ENCODE measurements around the gene MYO9B. TPM values are rescaled to one million over a fixed set of nuclear protein-coding genes. Genes with fewer than 3 reads are reported as not detected.

Gene MYO9B
- total and polyA plus RNA-seq, 9 of the 15 experiments (the other 6 are each of a cell fraction or from before 2014, with no cell fraction given), result 2.4 to 77.6 (median 23.0) TPM

DNA sequence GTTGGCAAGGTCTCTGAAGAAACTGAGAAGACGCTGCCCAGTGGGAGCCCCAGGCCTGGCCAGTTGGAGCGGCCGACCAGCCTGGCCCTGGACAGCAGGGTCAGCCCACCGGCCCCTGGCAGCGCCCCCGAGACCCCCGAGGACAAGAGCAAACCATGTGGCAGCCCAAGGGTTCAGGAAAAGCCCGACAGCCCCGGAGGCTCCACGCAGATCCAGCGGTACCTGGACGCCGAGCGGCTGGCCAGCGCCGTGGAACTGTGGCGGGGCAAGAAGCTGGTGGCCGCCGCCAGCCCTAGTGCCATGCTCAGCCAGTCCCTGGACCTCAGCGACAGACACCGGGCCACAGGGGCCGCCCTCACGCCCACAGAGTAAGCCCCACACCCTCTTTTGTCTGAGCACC, 119.5 kb downstream of the MYO9B start:
- POLR2A ChIA-PET, result no interaction called here
- Histone ChIP-seq H3K4me2 (ENCODE audit: insufficient read depth, low read length) (no peak overlapping the region), H3K9me1 (ENCODE audit: control insufficient read depth, insufficient read depth, low read length) (no peaks in the 10 kb centered on the region), H3K4me3 (no peak overlapping the region), H3K9ac (ENCODE audit: insufficient read depth in 1 of 2, low read depth in 2 of 2, low read length in 2 of 2) (no peak overlapping the region), H3K27ac (ENCODE audit: extremely low read depth, low read depth, low read length) (no peak overlapping the region), H3K9me3 (replicated peaks; ENCODE audit: control insufficient read depth, insufficient read depth, low read depth, low read length) (no peaks in the 10 kb centered on the region), H3K36me3 (ENCODE audit: control insufficient read depth, insufficient read depth, low read length) (peaks cover 55% of the 10 kb centered on the region; the same call in 2 of the 3 replicates), H4K20me1 (replicated peaks; ENCODE audit: control insufficient read depth, insufficient read depth, low read length) (no peaks in the 10 kb centered on the region), H3K79me2 (ENCODE audit: control insufficient read depth, insufficient read depth, low read length) (no peaks in the 10 kb centered on the region), H2AFZ (ENCODE audit: low read depth, low read length) (no peak overlapping the region), H3K27me3 (ENCODE audit: control insufficient read depth in 2 of 2, insufficient read depth in 2 of 2, low read length in 2 of 2) (no peaks in the 10 kb centered on the region), H3K4me1 (replicated peaks in 1 of 2; ENCODE audit: control insufficient read depth in 2 of 2, insufficient read depth in 2 of 2, low read length in 2 of 2) (no peaks in the 10 kb centered on the region)
- TF ChIP-seq POLR2B (IDR thresholded peaks at IDR 0.05; ENCODE audit: low read depth, partially characterized antibody), result no peak
- no peak for TF ChIP-seq TBP (optimal IDR thresholded peaks at IDR 0.05; ENCODE audit: low read depth, low read length)
- TF ChIP-seq CBFB (CRISPR knock-in tag; IDR thresholded peaks at IDR 0.05), result no peak
- TF ChIP-seq ZNF586 (CRISPR knock-in tag; conservative IDR thresholded peaks at IDR 0.05), result no peak
- FAIRE-seq (no peak), DNase-seq (ENCODE audit: extremely low read depth in 1 of 4, low spot score in 3 of 4) (no peak), ATAC-seq (no peak)
- intact Hi-C loops (cut with micrococcal nuclease) (no loop called here), in situ Hi-C loops (cut with MboI) (no loop called here)
- CTCF ChIA-PET (ENCODE audit: low intra/inter-chr PET ratio), result no interaction called here
- 93% methylated on average over 9 of the region's 23 CpGs for WGBS (ENCODE audit: insufficient coverage, low coverage, missing lambda C conversion rate)
- BruUV-seq (replicated peaks), result no TSS peak

DNA sequence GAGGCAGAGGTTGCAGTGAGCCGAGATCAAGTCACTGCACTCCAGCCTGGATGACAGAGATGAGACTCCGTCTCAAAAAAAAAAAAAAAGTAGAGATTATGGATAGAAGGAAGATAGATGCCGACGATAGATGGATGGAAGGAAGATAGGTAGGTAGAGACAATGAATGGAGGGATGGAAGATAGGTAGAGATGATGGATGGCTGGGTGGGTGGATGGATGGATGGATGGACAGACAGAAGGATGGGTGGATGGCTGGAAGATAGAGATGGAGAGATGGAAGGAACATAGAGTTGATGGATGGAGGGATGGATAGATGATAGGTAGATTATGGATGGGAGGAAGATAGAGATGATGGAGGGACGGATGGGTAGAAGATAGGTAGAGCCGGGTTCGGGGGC, 121.0 kb downstream of the MYO9B start:
- TF ChIP-seq SP2 (IDR thresholded peaks at IDR 0.05; ENCODE audit: extremely low read depth, low read depth, low read length, poor library complexity, severe bottlenecking) (no peak), XRCC3 (IDR thresholded peaks at IDR 0.05) (no peak), ZNF76 (CRISPR knock-in tag; IDR thresholded peaks at IDR 0.05; ENCODE audit: borderline replicate concordance) (no peak), ELF4 (CRISPR knock-in tag; IDR thresholded peaks at IDR 0.05) (0 out of 2 replicates have a peak, but pooled peaks have one; percentile 12), TCF7L2 (IDR thresholded peaks at IDR 0.05; ENCODE audit: low read depth, low read length) (no peak)
- TF ChIP-seq, protein P1, sequence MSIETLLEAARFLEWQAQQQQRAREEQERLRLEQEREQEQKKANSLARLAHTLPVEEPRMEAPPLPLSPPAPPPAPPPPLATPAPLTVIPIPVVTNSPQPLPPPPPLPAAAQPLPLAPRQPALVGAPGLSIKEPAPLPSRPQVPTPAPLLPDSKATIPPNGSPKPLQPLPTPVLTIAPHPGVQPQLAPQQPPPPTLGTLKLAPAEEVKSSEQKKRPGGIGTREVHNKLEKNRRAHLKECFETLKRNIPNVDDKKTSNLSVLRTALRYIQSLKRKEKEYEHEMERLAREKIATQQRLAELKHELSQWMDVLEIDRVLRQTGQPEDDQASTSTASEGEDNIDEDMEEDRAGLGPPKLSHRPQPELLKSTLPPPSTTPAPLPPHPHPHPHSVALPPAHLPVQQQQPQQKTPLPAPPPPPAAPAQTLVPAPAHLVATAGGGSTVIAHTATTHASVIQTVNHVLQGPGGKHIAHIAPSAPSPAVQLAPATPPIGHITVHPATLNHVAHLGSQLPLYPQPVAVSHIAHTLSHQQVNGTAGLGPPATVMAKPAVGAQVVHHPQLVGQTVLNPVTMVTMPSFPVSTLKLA (conservative IDR thresholded peaks at IDR 0.05), result no peak
- TF ChIP-seq, protein P2, sequence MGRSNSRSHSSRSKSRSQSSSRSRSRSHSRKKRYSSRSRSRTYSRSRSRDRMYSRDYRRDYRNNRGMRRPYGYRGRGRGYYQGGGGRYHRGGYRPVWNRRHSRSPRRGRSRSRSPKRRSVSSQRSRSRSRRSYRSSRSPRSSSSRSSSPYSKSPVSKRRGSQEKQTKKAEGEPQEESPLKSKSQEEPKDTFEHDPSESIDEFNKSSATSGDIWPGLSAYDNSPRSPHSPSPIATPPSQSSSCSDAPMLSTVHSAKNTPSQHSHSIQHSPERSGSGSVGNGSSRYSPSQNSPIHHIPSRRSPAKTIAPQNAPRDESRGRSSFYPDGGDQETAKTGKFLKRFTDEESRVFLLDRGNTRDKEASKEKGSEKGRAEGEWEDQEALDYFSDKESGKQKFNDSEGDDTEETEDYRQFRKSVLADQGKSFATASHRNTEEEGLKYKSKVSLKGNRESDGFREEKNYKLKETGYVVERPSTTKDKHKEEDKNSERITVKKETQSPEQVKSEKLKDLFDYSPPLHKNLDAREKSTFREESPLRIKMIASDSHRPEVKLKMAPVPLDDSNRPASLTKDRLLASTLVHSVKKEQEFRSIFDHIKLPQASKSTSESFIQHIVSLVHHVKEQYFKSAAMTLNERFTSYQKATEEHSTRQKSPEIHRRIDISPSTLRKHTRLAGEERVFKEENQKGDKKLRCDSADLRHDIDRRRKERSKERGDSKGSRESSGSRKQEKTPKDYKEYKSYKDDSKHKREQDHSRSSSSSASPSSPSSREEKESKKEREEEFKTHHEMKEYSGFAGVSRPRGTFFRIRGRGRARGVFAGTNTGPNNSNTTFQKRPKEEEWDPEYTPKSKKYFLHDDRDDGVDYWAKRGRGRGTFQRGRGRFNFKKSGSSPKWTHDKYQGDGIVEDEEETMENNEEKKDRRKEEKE (IDR thresholded peaks at IDR 0.05; ENCODE audit: borderline replicate concordance in 1 of 2, control insufficient read depth in 1 of 2, low read depth in 2 of 2, low read length in 1 of 2), result no peak
- no peak overlapping the region for H3K4me3 ChIP-seq
- WGBS (ENCODE audit: insufficient coverage, low coverage, missing lambda C conversion rate), result 87% methylated on average over 6 of the region's 7 CpGs
- peaks cover 60% of the 10 kb centered on the region; the same call in 2 of the 3 replicates for H3K36me3 ChIP-seq (ENCODE audit: control insufficient read depth, insufficient read depth, low read length)
- peaks cover 0 to 3% of the 10 kb centered on the region in 2 experiments; a peak in 1 of 5 replicates for H3K4me1 ChIP-seq (replicated peaks in 1 of 2; ENCODE audit: control insufficient read depth in 2 of 2, insufficient read depth in 2 of 2, low read length in 2 of 2)
- in situ Hi-C loops (cut with MboI), result no loop called here
- H3K27me3 ChIP-seq (ENCODE audit: control insufficient read depth in 2 of 2, insufficient read depth in 2 of 2, low read length in 2 of 2), result no peaks in the 10 kb centered on the region
- no peak for DNase-seq (ENCODE audit: extremely low read depth in 1 of 4, low spot score in 3 of 4)
- no peak for ATAC-seq
- H3K79me2 ChIP-seq (ENCODE audit: control insufficient read depth, insufficient read depth, low read length), result no peaks in the 10 kb centered on the region
- H4K20me1 ChIP-seq (replicated peaks; ENCODE audit: control insufficient read depth, insufficient read depth, low read length), result no peaks in the 10 kb centered on the region
- CTCF ChIA-PET (ENCODE audit: low intra/inter-chr PET ratio), result no interaction called here
- no peak for FAIRE-seq
- H3K9me3 ChIP-seq (replicated peaks; ENCODE audit: control insufficient read depth, insufficient read depth, low read depth, low read length), result no peaks in the 10 kb centered on the region
- H3K4me2 ChIP-seq (ENCODE audit: insufficient read depth, low read length), result no peak overlapping the region
- no peak overlapping the region for H3K9ac ChIP-seq (ENCODE audit: insufficient read depth in 1 of 2, low read depth in 2 of 2, low read length in 2 of 2)
- intact Hi-C loops (cut with micrococcal nuclease), result no loop called here
- BruUV-seq (replicated peaks), result no TSS peak
- H2AFZ ChIP-seq (ENCODE audit: low read depth, low read length), result no peak overlapping the region
- no peak overlapping the region for H3K27ac ChIP-seq (ENCODE audit: extremely low read depth, low read depth, low read length)
- no peaks in the 10 kb centered on the region for H3K9me1 ChIP-seq (ENCODE audit: control insufficient read depth, insufficient read depth, low read length)
- POLR2A ChIA-PET, result no interaction called here
